ENCODE data around the gene SH3RF3.

SH3RF3 gene

DNA sequence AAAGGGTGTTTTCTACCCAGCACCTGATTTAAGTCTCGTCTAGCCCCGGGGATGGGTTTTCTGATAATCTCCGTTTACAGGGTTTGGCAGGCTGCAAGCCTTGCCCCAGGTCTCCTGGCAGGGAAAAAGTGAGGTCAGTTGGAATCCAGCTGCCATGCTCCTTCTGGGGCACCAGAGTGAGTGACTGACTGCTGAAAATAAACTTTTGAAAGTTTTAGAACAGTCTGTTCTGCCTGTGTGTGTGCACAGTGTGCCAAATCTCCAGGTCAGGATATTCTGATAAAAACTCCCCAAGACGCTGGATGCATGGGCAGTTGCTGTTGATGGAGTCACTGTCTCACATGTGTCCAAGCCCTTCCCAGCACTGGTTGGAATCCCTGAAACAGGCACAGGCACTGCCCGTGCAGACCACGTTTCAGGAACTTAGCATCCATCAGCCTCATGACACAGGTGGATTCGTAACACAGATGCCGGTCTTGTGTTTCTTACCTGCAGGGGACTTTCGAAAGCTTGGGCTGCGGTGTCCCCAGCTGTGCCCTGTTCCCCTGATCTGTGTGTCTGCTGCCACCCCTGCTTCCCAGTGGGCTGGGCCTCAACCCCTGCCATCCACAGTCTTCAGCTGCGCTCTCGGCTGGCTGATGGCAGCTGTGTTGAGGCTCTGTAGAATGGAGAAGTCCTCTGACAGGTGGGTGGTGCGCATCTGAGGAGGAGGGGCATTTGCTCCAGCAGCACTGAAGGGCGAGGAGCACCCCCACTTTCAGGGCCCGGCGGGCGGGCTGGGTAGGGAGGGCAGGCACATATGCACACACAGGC is 65.0 kb downstream of the SH3RF3 start:
- H3K9me3 ChIP-seq (ENCODE audit: control insufficient read depth, low read length) = no peaks in the 10 kb centered on the region
- TF ChIP-seq, protein P1, sequence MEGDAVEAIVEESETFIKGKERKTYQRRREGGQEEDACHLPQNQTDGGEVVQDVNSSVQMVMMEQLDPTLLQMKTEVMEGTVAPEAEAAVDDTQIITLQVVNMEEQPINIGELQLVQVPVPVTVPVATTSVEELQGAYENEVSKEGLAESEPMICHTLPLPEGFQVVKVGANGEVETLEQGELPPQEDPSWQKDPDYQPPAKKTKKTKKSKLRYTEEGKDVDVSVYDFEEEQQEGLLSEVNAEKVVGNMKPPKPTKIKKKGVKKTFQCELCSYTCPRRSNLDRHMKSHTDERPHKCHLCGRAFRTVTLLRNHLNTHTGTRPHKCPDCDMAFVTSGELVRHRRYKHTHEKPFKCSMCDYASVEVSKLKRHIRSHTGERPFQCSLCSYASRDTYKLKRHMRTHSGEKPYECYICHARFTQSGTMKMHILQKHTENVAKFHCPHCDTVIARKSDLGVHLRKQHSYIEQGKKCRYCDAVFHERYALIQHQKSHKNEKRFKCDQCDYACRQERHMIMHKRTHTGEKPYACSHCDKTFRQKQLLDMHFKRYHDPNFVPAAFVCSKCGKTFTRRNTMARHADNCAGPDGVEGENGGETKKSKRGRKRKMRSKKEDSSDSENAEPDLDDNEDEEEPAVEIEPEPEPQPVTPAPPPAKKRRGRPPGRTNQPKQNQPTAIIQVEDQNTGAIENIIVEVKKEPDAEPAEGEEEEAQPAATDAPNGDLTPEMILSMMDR (IDR thresholded peaks at IDR 0.05) = no peak
- H3K27me3 ChIP-seq (ENCODE audit: control insufficient read depth, insufficient read depth, low read length) = no peaks in the 10 kb centered on the region
- no peak overlapping the region for H3K27ac ChIP-seq
- H3K36me3 ChIP-seq (ENCODE audit: control insufficient read depth, insufficient read depth, low read length) = no peaks in the 10 kb centered on the region
- H3K4me3 ChIP-seq (ENCODE audit: low read depth, low read length) = no peak overlapping the region
- H3K9ac ChIP-seq = no peak overlapping the region
- H3K79me2 ChIP-seq = no peaks in the 10 kb centered on the region
- H2AFZ ChIP-seq = no peak overlapping the region
- H3K4me2 ChIP-seq (ENCODE audit: low read length) = no peak overlapping the region
- H3K4me1 ChIP-seq = no peaks in the 10 kb centered on the region

- no peak overlapping the region for H3K4me3 ChIP-seq (ENCODE audit: low read depth, low read length)
- no peak overlapping the region for H3K27ac ChIP-seq
- no peaks in the 10 kb centered on the region for H3K4me1 ChIP-seq
- TF ChIP-seq, protein P1 (IDR thresholded peaks at IDR 0.05) = no peak
- H3K27me3 ChIP-seq (ENCODE audit: control insufficient read depth, insufficient read depth, low read length) = no peaks in the 10 kb centered on the region
- no peak overlapping the region for H2AFZ ChIP-seq
- H3K36me3 ChIP-seq (ENCODE audit: control insufficient read depth, insufficient read depth, low read length) = no peaks in the 10 kb centered on the region
- H3K79me2 ChIP-seq = no peaks in the 10 kb centered on the region
- H3K4me2 ChIP-seq (ENCODE audit: low read length) = no peak overlapping the region
- H3K9me3 ChIP-seq (ENCODE audit: control insufficient read depth, low read length) = no peaks in the 10 kb centered on the region
- H3K9ac ChIP-seq = no peak overlapping the region
These were observed 65.6 kb downstream of the SH3RF3 start for GRCh38 chr2:109194620-109194937.

- H3K27ac ChIP-seq = no peak overlapping the region
- TF ChIP-seq, protein P1 (IDR thresholded peaks at IDR 0.05) = no peak
These were observed 66.4 kb downstream of the SH3RF3 start for GRCh38 chr2:109195193-109196045.

GRCh38 chr2:109196081-109196875 is 67.3 kb downstream of the SH3RF3 start:
- Histone ChIP-seq H3K4me1 (no peaks in the 10 kb centered on the region), H3K27ac (no peak overlapping the region), H3K9ac (no peak overlapping the region), H2AFZ (no peak overlapping the region), H3K9me3 (ENCODE audit: control insufficient read depth, low read length) (no peaks in the 10 kb centered on the region), H3K4me2 (ENCODE audit: low read length) (no peak overlapping the region), H3K36me3 (ENCODE audit: control insufficient read depth, insufficient read depth, low read length) (no peaks in the 10 kb centered on the region), H3K79me2 (no peaks in the 10 kb centered on the region), H3K27me3 (ENCODE audit: control insufficient read depth, insufficient read depth, low read length) (no peaks in the 10 kb centered on the region), H3K4me3 (ENCODE audit: low read depth, low read length) (no peak overlapping the region)
- TF ChIP-seq, protein P1 (IDR thresholded peaks at IDR 0.05) = no peak

More at GRCh38 chr2:109195193-109196045, 66.4 kb downstream of the SH3RF3 start:
- no peaks in the 10 kb centered on the region for H3K9me3 ChIP-seq (ENCODE audit: control insufficient read depth, low read length)
- no peak overlapping the region for H3K9ac ChIP-seq
- no peaks in the 10 kb centered on the region for H3K27me3 ChIP-seq (ENCODE audit: control insufficient read depth, insufficient read depth, low read length)
- no peak overlapping the region for H3K4me2 ChIP-seq (ENCODE audit: low read length)
- no peaks in the 10 kb centered on the region for H3K79me2 ChIP-seq
- no peak overlapping the region for H2AFZ ChIP-seq
- no peak overlapping the region for H3K4me3 ChIP-seq (ENCODE audit: low read depth, low read length)
- no peaks in the 10 kb centered on the region for H3K36me3 ChIP-seq (ENCODE audit: control insufficient read depth, insufficient read depth, low read length)
- no peaks in the 10 kb centered on the region for H3K4me1 ChIP-seq
